ENCODE measurements around the gene SHF.

SHF gene

DNA sequence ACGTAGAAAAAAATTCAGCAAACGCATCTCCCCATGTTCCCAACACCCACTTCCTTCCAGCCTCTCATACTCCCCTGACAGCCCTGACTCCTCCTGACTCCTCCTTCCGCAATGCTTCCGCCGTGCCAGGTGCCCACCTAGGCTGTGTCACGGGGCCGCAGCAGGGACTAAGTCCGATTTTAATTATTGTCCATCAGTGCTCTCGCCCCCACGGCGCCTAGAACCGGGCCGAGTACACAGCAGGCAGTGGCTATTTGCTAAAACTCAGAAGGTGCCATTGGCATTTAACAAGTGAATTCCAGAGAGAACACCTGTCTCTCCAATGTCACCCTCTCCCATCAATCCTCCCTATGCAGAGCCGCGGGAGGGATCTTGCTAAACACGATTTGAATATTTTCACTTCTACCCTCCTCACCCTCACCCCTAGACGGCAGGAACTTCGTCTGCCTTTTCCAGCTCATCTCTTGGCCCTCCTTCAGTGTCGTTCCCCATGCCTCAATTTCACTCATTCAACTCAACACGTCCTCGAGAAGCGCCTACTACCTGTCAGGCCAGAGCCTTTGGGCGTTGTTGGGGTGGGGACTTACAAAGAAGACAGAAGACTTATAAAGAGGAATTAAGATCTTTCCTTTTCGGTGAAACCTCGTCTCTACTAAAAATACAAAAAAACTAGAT is 11.5 kb upstream of the SHF start:
- DNase-seq (ENCODE audit: low spot score) = peak; percentile 77

- DNase-seq (ENCODE audit: low spot score) = peak; percentile 99
Observed at GRCh38 chr15:45198337-45199135, 10.8 kb upstream of the SHF start.

- no peak for DNase-seq (ENCODE audit: low spot score)
Observed at GRCh38 chr15:45197512-45197911, 9.7 kb upstream of the SHF start.

DNA sequence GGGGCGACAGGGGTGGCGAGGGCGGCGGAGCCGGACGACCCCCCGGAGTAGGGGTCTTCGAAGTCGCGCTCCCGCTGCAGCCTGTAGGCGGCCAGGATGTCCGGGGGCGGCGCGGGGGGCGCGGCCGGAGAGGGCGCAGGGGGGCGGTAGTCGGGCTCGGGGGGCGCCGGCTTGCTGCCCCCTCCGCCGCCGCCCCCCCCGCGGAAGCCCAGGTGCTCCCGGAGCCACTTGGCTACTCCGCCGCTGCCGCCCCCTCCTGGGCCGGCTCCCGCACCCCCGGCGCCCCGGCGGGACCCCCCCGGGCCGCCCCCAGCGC is 230 bp downstream of the SHF start:
- no peak for DNase-seq (ENCODE audit: low spot score)

DNA sequence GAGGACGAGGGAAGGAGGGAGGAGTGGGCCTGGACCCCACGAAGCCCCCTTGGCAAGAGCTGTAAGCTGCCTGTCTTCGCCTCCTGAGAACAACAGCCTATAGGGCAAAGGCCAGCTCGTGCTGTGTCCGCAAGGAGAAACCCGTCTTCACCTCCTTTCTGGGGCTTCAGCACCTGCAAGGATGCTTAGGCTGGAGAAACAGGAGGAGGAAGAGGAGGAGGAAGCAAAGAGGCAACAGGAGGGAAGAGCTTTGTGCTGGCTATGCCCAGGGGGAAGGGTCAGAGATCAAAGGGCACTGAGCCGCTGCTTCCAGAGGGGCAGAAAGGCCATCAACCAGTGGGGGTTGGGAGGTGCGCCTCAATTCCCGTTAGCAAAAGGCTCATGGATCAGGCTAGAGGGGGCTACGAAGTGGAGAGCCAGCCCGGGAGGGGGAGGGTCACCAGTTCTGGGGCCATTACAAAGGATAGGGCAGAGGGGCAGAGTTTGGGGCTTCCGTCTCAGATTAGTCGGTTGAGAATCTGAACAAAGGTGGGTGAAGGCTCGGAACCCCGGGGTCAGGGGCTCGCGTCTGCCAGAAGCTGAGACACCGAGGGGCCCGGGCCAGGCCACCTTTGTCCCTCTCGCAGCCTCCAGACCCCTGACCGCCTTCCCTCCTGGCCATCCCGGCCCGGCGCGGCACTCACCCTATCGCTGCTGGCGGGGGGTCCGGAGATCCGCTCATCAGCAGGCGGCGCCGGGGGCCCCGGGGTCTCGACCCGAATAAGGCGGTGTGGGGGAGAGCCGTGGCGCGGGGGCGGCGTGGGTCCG is 792 bp downstream of the SHF start:
- no peak for DNase-seq (ENCODE audit: low spot score)

GRCh38 chr15:45185903-45186770 is 1.6 kb downstream of the SHF start:
- no peak for DNase-seq (ENCODE audit: low spot score)

GRCh38 chr15:45185069-45185779 is 2.5 kb downstream of the SHF start:
- DNase-seq (ENCODE audit: low spot score) = no peak

GRCh38 chr15:45184562-45185041 is 3.2 kb downstream of the SHF start:
- DNase-seq (ENCODE audit: low spot score) = no peak

- DNase-seq (ENCODE audit: low spot score) = no peak
Observed at GRCh38 chr15:45183511-45183910, 4.3 kb downstream of the SHF start.

GRCh38 chr15:45182996-45183395 is 4.8 kb downstream of the SHF start:
- no peak for DNase-seq (ENCODE audit: low spot score)

DNA sequence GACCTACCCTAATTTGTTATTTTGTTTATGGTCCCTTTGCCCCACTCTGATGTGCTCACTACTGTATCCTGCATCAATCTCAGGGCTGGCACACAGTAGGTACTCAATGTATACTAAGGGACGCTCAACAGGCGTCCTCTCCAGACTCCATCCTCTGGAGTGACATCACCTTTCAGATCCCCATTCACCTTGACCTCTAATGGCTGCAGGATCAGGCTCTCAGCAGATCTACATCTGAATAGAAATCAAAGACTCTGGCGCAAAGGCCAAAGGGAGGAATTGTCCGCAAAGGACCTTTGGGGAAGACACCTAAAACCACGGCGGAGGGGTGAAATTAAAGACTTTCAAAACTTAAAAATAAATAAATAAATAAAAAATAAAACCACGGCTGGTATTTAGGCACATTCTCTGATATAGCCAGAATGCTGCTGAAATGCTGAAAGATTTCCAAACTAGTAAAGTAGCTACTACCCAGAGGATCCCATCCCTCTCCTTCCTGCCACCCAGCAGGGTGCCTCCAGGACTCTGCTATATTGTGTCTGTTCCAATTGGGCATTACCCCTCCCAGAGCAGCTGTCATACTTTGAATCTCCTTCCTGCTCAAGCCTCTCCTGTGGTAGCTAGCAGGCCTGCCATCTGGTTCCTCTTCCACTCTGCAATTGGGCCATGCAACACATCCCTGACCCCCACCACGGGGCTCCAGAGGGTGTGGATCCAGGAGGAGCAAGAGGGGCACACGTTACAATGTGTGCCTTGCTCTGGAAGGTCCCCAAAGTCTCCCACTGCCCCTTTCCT is 6.1 kb downstream of the SHF start:
- DNase-seq (ENCODE audit: low spot score) = no peak

DNA sequence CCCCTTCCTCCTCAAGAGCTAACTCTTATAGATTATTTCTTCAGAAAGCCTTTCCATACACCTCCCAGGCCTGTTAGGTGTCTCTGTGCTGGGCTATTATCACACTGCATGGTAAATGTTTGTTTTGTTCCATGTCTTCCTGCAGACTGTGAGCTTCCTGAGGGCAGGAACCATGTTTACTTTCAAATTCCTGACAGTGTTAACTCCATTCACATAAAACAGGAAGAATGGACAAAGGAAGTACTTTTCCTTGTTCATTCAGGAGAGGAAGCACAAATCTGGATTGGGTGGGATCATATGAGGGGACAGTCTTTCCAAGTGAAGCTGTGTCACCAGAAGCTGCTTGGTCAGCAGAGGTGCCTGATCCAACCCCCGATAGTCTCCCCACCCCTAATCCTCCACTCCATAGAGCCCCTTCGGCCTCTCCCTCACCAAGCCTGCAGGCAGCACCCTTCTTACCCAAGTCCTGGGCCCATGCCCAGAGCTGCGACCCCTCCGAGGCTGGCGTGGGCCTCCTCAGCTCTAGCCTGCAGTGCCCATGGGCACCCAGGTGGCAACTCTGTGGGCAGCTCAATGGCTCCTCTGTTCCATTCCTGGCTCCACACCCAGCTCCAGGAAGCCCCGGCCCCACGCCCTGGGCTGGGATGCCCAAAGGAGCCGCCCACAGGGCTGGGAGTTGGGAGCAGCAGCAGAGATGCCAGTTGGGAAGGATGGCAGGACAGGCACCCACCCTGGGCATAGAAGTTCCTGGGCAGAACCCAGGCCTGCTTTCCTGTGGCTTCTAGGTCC is 6.9 kb downstream of the SHF start:
- no peak for DNase-seq (ENCODE audit: low spot score)

GRCh38 chr15:45180201-45180600 is 7.6 kb downstream of the SHF start:
- DNase-seq (ENCODE audit: low spot score) = no peak

DNA sequence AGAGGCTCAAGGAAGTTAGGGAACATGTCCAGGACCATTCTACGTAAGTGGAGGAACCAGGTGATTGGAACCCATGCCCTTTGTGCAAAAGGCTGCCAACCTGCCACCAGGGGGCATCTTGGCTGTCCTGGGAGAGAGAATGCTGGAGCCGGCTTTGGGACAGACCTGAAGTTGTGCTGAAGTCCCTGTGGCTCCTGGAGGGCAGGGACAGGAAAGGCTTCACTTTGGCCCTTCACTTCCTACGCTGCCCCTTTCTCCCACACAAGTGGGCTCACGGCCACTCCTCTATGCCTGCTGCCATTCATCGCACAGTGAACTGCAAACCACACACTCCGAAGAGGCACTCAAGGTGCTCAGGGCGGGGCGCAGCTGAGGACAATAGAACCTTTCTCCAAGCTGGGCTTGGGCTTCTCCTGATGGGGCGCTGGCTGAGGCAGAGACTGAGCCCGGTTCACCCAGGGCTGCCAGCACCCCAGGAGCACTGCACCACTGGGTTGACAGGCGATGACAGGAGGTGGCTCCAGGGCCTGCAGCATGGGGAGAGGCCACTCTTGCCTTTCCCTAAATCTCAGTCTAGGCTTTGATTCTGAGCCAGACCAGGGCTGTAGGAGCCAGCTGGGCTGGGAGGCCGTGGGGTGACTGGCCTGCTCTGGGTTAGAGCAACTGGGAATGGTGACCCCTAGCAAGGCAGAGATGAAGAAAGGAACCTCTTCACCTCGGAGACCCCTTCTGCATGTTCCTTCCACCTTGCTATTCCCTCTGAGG is 8.4 kb downstream of the SHF start:
- no peak for DNase-seq (ENCODE audit: low spot score)

GRCh38 chr15:45177285-45177684 is 10.5 kb downstream of the SHF start:
- DNase-seq (ENCODE audit: low spot score) = no peak

DNA sequence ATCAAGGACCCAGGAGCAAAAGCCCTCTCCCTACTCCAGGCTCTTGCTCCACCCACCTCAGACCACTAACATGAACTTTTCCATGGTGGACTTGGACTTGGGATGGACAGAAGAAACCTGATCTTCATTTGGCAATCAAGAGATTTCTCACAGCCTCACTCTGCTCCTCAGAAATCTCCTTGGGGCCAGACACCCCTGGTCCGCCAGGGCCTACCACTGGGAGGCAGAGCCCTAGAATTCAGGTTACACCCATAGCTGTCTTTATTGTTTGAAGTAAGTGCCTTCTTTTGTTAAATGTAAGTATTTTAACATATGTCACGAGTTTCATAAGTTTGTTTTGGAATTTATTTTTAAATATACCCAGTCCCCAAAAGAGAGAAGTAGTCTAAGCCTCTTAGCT is 13.2 kb downstream of the SHF start:
- no peak for DNase-seq (ENCODE audit: low spot score)

GRCh38 chr15:45174069-45174468 is 13.7 kb downstream of the SHF start:
- DNase-seq (ENCODE audit: low spot score) = no peak

- DNase-seq (ENCODE audit: low spot score) = no peak
Observed at GRCh38 chr15:45171912-45172311, 15.9 kb downstream of the SHF start.

Data from pons (tissue), 1 donor.